Inflammatory macrophage treated with lipopolysaccharide for 1 hour (primary cell): Measurements from ENCODE around the gene RNF213.
"Not testable (repeated sequence)": the region's sequence is repeated elsewhere in the genome, so short reads cannot be mapped to it uniquely, and the experiment has no call there.

ENCODE experiments used
- DNase-seq, 2 donors: peaks; one replicate each; pipeline ENCODE4 v3.0.0-alpha.2; 2020 to 2022

The RNF213 gene

GRCh38 chr17:80272366-80272765, 11.7 kb downstream of the RNF213 start:
- DNase-seq: no peak

DNA sequence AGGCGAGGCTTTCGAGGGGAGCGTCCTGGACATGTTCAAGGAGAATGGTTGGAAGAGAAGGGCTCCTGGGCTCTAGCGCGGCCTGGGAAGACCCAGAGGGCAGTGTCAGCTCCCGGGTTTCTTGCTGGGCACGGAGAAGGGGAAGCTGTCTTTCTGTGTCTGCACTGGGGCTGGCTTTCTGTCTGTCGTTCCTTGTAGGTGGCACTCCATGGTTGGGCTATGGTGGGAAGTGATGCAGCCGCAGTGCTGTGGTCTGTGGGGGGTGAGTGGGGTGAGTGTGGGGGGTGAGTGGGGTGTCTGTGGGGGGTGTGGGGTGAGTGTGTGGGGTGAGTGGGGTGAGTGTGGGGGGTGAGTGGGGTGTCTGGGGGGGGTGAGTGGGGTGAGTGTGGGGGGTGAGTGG, 13.7 kb downstream of the RNF213 start:
- DNase-seq: no peak

DNA sequence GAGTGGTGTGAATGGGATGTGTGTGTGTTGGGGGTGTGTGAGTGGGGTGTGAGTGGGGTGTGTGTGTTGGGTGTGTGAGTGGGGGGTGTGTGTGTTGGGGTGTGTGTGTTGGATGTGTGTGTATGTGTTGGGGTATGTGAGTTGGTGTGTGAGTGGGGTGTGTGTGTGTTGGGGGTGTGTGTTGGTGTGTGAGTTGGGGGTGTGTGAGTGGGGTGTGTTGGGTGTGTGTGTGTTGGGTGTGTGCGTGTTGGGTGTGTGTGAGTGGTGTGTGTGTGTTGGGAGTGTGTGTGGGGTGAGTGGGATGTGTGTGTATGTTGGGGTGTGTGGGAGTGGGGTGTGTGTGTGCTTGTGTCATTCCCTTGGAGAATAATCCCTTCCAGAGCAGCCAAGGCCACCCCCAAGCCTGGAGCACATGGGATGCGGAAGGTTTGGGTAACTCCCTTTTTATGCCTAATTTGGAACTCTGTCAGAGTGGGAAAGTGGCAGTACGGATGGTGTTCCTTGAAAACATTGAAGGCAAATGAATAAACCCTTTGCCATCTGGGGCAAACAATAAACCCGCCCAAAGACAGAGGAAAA, 14.3 kb downstream of the RNF213 start:
- no peak for DNase-seq

GRCh38 chr17:80275857-80276256, 15.2 kb downstream of the RNF213 start:
- not testable (repeated sequence) for DNase-seq

DNA sequence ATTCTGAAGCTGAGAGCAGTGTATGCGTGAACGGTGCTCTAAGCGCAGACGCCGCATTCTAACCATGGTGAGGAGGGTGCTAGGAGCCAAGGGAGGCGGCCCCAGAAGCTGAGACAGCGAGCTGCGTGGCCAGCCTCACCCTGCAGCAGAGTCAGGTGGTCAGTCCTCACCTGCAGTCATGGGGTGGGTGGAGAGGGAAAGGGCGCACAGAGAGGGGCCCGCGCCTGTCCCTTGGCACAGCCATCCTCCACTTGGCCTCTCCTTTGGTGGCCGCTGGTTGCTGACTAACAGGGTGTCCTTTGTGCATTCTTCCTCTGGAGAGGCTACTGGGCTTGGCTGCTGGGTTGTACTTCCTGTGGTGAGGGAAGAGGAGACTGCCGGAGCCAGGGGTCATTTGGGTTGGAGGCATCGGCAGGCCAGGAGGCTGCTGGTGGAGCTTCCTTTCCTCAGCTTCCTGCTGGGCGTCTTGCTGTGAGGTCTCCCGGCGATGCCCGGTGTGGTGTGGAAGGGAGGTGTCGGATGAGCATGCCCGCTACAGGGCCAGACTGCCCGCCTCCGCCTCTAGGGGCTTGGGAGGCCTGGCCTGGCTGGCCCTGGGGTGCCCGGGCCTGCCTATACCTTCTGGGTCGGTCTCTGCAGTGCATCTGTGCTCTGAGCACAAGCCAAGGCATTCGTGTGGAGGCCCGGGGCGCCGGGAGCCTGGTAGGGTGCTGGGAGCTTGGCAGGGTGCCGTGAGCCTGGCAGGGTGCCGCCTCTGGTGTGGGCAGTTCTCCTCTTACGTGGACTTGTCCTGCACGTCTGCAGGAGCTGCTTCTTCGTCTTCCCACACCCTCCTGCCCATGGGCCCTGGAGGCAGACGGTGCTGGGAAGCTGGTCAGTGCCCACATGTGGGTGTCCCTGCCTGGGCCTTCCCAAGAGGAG, 17.4 kb downstream of the RNF213 start:
- DNase-seq: no peak

- DNase-seq: peak in 1 of 2 donors; percentile 80
Observed at GRCh38 chr17:80279895-80280294, 19.2 kb downstream of the RNF213 start.

- DNase-seq: no peak
Observed at GRCh38 chr17:80281516-80281915, 20.9 kb downstream of the RNF213 start.

DNA sequence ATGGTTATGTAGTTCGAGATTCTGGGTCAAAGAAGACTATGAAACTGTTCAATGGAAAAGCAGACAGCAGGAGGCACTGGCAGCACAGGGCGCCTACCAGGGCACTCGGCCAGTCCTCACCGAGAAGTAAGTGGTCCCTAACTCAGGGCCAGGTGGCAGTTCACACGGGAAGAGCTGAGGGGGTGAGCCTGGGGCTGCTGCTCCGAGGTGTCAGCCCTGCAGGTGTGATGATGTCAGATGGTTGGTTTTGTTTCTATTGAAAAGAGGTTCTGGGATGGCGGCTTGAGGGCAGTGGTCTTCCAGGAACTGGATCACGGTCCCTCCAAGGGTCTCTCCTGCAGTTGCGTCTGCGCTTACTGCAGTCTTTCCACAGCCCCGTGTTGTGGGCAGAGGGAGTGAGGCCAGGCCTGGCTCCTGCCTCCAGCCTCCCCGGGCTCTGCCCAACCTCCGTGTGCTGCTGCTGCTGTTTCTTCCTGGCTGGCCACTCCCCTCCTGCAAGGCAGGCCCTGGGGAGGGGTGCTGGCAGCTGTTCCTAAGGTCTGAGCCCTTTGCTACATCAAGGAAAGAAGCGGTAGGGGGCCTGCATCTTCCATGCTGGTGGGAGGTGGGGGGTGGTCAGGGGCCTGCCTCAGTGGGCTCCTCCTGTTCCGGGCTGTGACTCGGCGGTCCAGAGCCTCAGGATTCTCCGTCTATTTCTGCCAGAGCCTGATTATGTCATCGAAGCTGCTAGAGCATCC, 22.6 kb downstream of the RNF213 start:
- no peak for DNase-seq

- peak in 1 of 2 donors; percentile 42 for DNase-seq
Observed at GRCh38 chr17:80284631-80285030, 24.0 kb downstream of the RNF213 start.

GRCh38 chr17:80285237-80285920, 24.7 kb downstream of the RNF213 start:
- DNase-seq: no peak

GRCh38 chr17:80286638-80286960, 25.9 kb downstream of the RNF213 start:
- no peak for DNase-seq

- DNase-seq: no peak
Observed at GRCh38 chr17:80287038-80287437, 26.4 kb downstream of the RNF213 start.

DNA sequence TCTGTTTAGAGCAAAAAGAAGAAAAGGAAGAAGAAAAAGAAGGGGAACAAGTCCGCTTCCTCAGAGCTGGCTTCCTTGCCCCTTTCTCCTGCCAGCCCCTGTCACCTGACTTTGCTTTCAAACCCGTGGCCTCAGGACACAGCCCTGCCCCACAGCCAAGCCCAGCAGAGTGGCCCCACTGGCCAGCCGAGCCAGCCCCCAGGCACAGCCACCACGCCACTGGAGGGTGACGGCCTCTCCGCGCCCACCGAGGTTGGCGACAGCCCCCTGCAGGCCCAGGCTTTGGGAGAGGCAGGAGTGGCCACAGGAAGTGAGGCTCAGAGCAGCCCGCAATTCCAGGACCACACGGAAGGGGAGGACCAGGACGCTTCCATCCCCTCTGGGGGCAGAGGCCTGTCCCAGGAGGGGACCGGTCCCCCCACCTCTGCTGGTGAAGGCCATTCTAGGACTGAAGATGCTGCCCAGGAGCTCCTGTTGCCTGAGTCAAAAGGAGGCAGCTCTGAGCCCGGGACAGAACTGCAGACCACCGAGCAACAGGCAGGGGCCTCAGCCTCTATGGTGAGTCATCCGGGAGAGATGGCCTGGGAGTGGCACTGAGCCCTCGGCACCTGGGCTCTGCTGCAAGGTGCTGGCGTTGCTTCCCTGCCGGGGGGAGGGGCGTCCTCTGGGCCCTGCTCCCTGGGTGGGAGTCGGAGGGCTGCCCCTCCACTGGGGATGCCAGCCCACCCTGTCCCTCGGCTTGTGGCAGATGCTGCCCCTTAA, 27.3 kb downstream of the RNF213 start:
- DNase-seq: no peak

GRCh38 chr17:80289616-80290015, 29.0 kb downstream of the RNF213 start:
- no peak for DNase-seq

GRCh38 chr17:80290156-80290555, 29.5 kb downstream of the RNF213 start:
- DNase-seq: no peak

DNA sequence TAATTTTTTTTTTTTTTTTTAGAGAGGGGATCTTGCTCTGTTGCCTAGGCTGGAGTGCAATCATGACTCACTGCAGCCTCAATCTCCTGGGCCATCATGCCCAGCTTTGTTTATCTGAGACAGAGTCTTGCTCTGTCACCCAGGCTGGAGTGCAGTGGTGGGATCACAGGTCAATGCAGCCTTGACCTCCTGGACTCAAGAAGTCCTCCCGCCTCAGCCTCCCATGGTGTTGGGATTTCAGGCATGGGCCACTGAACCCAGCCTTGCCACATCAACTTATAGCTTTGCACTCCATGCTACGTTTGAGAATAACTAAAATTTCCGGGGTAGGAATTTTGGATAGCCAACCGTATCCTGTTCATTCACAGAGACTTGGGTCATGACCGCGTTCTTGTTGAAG, 30.6 kb downstream of the RNF213 start:
- DNase-seq: no peak

GRCh38 chr17:80291691-80292487, 31.2 kb downstream of the RNF213 start:
- DNase-seq: no peak

DNA sequence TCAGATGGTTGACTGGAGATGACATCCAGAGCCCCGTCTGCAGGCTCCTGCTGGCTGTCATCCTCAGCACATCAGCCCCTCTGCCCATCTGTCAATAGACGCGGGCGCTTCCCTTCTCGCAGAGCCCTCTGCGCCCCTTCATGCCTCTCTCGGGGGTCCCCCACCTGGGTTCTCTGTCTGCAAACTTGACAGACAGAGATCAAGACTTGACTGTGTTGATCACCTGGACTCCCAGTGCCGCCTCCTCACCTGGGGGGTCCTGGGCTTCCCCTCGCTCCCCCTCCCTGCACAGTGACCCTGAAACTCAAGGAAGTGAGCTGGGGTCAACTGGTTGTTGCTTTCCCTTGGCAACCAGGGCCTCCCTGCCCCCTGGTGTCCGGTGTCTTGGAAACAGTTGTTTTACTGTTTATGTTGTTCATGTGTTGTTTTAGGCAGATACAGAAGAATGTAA, 31.9 kb downstream of the RNF213 start:
- no peak for DNase-seq

- peak; percentile 51 to 91 for DNase-seq
Observed at GRCh38 chr17:80294210-80294609, 33.6 kb downstream of the RNF213 start.

- DNase-seq: no peak
Observed at GRCh38 chr17:80294653-80295052, 34.0 kb downstream of the RNF213 start.

DNA sequence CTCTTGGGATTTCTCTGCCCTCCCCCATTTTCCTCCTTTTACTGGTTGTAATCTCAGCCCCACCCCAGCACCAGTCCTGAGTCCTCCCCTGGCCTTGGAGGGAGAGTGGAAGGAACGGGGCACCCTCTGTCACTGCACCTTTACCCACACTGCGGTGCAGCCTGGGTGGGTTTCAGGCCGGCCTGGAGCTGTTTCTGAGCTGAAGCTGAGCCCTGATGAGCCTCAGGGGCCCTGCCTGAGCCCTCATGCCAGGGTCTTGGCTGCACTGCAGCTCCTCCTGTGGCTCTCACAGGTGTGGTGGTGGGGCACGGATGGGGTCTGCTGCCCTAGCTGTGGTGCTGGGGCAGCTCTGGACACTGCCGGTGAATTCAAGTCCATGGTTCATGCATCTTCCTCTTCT, 34.5 kb downstream of the RNF213 start:
- no peak for DNase-seq

DNA sequence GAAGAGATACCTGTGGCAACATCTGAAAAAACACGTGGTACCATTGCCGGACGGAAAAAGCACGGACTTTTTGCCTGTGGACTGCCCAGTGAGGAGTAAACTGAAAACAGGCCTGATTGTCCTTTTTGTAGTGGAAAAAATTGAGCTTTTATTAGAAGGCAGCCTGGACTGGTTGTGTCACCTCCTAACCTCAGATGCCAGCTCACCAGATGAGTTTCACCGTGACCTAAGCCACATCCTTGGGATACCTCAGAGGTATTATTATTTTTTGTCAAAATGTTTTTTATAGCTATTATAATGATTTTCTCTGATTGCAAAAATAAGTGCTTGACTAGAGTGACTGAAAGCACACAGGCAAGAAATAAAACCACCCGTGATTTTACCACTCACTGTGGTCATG, 34.9 kb downstream of the RNF213 start:
- no peak for DNase-seq
